Activated CD4-positive, alpha-beta memory T cell treated with anti-CD3 and anti-CD28 coated beads for 36 hours (primary cell): Measurements from ENCODE around the gene FDXACB1. TPM values are rescaled to one million over a fixed set of nuclear protein-coding genes. Genes with fewer than 3 reads are reported as not detected.

Experiments used
- CTCF ChIA-PET: fragments of 350-600 bp; sonication (Branson Sonifier 250); formaldehyde crosslinking; loops from one replicate; lab custom pipeline; 2021; ENCODE audit warnings: antibody characterized with exemption, inconsistent platforms; lab: Charles Lee
- POLR2A ChIA-PET: fragments of 350-600 bp; sonication (Branson Sonifier 250); formaldehyde crosslinking; loops from one replicate; lab custom pipeline; 2021; ENCODE audit warnings: antibody characterized with exemption; lab: Charles Lee
- DNase-seq: peaks from one replicate; pipeline ENCODE4 v3.0.0-alpha.2; 2020
- H3K27ac Mint-ChIP-seq: one replicate; pipeline ENCODE4 v1.8.0; 2021; ENCODE audit warnings: mixed read lengths
- H3K27me3 Mint-ChIP-seq: one replicate; pipeline ENCODE4 v1.8.0; 2021; ENCODE audit warnings: mixed read lengths
- H3K36me3 Mint-ChIP-seq: one replicate; pipeline ENCODE4 v1.8.0; 2021; ENCODE audit warnings: mixed read lengths
- H3K4me1 Mint-ChIP-seq: one replicate; pipeline ENCODE4 v1.8.0; 2021; ENCODE audit warnings: low read depth, mixed read lengths
- H3K4me3 Mint-ChIP-seq: one replicate; pipeline ENCODE4 v1.8.0; 2021; ENCODE audit warnings: mild to moderate bottlenecking, mixed read lengths
- H3K9me3 Mint-ChIP-seq: one replicate; pipeline ENCODE4 v1.8.0; 2021; ENCODE audit warnings: mixed read lengths
- intact Hi-C: fragments of 100-400 bp; cut with micrococcal nuclease; formaldehyde crosslinking; loops from one replicate; pipeline ENCODE4 v1.15.1; 2023
- total RNA-seq, 2 experiments: library from RNA; stranded (reverse); gene quantifications; one replicate each; pipeline ENCODE4 v1.2.3, GENCODE V29; 2021

FDXACB1 gene
- total RNA-seq, 2 experiments from 2014 or later, result 5.2 to 5.6 TPM

- H3K4me3 Mint-ChIP-seq, result no peak overlapping the region
- H3K4me1 Mint-ChIP-seq, result peaks cover 11% of the 10 kb centered on the region
- no peaks in the 10 kb centered on the region for H3K27me3 Mint-ChIP-seq
- no peaks in the 10 kb centered on the region for H3K9me3 Mint-ChIP-seq
- ChIA-PET CTCF (interaction anchor here (0.9 to 5.6 kb wide), 6 partner anchors 64 to 267 kb away, joined by 3 to 35 read pairs (median 6); partner anchors contain the start of gene PPP2R1B), POLR2A (no interaction called here)
- intact Hi-C loops, result loop anchor here (10.0 kb wide), 1 partner anchor 385 kb away; no protein-coding TSS in a partner anchor
- no peak for DNase-seq
- H3K36me3 Mint-ChIP-seq, result peaks cover 18% of the 10 kb centered on the region
- no peak overlapping the region for H3K27ac Mint-ChIP-seq
Observed at GRCh38 chr11:111840143-111840542, 38.8 kb downstream of the FDXACB1 start.

- no peak overlapping the region for H3K27ac Mint-ChIP-seq
- no peaks in the 10 kb centered on the region for H3K9me3 Mint-ChIP-seq
- peaks cover 11% of the 10 kb centered on the region for H3K4me1 Mint-ChIP-seq
- no peak for DNase-seq
- CTCF ChIA-PET, result interaction anchor here (1.6 to 5.6 kb wide), 2 partner anchors 62 to 252 kb away, joined by 4 to 35 read pairs; no protein-coding TSS in a partner anchor
- peaks cover 22% of the 10 kb centered on the region for H3K36me3 Mint-ChIP-seq
- POLR2A ChIA-PET, result no interaction called here
- intact Hi-C loops, result no loop called here
- H3K27me3 Mint-ChIP-seq, result no peaks in the 10 kb centered on the region
- no peak overlapping the region for H3K4me3 Mint-ChIP-seq
Observed at GRCh38 chr11:111838054-111838453, 40.9 kb downstream of the FDXACB1 start.

- no peak for DNase-seq
- intact Hi-C loops, result no loop called here
- POLR2A ChIA-PET, result no interaction called here
- Mint-ChIP-seq H3K27ac (no peak overlapping the region), H3K4me1 (peaks cover 11% of the 10 kb centered on the region), H3K27me3 (no peaks in the 10 kb centered on the region), H3K4me3 (no peak overlapping the region), H3K9me3 (no peaks in the 10 kb centered on the region), H3K36me3 (peaks cover 22% of the 10 kb centered on the region)
- CTCF ChIA-PET, result no interaction called here
Observed at GRCh38 chr11:111837366-111837891, 41.5 kb downstream of the FDXACB1 start.

DNA sequence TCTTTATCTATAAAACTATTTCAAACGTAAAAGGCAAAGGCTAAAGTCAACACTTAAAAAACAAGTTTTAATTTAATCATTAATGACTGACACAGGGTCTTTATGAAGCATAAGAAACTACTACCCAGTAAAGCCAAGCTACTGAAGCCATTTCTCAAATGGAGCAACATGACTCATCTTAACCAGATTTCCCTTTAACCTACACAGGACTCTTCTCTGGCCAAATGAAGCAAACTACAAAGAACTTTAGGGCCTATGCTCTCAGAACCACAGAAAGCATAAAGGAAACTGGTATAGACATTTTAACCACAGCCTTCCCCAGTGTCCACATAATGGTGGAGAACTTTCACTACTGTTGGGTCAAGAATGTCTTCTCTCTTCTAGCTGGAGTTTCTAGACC, 42.2 kb downstream of the FDXACB1 start:
- no peaks in the 10 kb centered on the region for H3K27me3 Mint-ChIP-seq
- no peak overlapping the region for H3K27ac Mint-ChIP-seq
- intact Hi-C loops, result no loop called here
- no peak overlapping the region for H3K4me3 Mint-ChIP-seq
- H3K36me3 Mint-ChIP-seq, result peaks cover 22% of the 10 kb centered on the region
- no peak for DNase-seq
- peaks cover 11% of the 10 kb centered on the region for H3K4me1 Mint-ChIP-seq
- CTCF ChIA-PET, result no interaction called here
- no peaks in the 10 kb centered on the region for H3K9me3 Mint-ChIP-seq
- POLR2A ChIA-PET, result no interaction called here

DNA sequence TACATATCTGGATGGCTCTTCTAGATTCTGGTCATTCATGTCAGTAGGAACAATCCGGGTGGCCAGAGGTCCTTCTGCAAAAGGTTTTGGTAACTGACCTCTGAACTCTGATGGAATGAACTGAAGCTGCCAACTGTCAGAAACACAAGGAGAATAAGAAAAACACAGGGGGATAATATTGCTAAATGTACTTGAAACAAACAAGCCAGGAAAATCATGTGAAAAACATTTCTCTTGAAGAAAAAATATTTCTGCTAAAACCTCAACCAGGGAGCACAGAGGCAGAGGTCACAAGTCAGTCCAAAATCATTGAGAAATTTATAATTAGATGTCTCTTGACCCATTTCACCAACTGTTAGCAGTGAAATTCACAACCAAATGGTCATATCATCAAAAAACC, 42.8 kb downstream of the FDXACB1 start:
- Mint-ChIP-seq H3K9me3 (no peaks in the 10 kb centered on the region), H3K27ac (no peak overlapping the region), H3K36me3 (peaks cover 27% of the 10 kb centered on the region), H3K27me3 (no peaks in the 10 kb centered on the region), H3K4me3 (no peak overlapping the region), H3K4me1 (peaks cover 9% of the 10 kb centered on the region)
- intact Hi-C loops, result no loop called here
- POLR2A ChIA-PET, result no interaction called here
- CTCF ChIA-PET, result interaction anchor here (2.0 kb wide), 1 partner anchor 7 kb away, joined by 7 read pairs; no protein-coding TSS in a partner anchor
- no peak for DNase-seq

DNA sequence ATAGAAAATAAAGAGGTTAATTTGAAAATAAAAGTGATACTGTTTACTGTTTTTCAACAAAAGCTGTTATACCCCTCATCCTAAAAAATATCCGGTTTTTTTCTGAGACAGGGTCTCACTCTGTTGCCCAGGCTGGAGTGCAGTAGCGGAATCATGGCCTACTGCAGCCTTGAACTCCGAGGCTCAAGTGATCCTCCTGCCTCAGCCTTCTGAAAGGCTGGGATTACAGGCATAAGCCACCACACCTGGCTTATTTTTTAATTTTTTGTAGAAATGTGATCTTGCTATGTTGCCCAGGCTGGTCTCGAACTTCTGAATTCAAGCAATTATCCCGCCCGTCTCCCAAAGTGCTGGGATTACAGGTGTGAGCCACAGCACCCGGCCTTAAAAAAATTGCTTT, 43.3 kb downstream of the FDXACB1 start:
- POLR2A ChIA-PET, result no interaction called here
- H3K9me3 Mint-ChIP-seq, result no peaks in the 10 kb centered on the region

DNA sequence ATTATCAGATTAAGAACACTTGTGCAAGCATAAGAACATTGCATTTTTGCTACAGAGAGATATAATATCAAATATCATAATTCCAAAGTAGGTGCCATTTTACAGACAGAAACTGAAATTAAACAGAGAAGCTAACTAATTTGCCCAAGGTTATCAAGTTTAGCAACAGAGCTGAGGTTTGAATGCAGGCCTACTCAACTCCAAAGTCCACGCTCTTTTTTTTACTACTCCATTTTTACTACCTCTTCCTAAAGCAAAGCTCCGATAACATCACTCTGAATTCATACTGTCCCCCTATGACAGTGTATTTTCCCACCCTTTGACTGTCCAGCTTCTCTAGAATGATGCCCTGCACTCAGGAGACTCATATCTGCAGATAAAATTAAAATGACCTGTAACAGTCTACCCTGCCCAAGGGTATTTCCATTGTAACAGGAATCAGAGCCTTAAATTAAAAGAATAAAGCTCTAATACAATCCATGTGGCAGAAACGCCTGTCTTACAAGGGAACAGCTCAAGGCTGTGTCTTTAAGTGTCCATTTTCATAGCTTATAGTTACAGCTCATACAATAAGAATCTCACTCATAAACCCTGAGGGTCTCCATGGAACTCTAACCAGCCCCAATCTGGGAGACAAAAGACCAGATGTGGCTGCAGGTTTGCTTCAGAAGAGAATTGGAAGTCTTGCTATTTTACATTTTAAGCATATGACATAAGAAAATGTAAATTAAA, 44.4 kb downstream of the FDXACB1 start:
- Mint-ChIP-seq H3K4me3 (no peak overlapping the region), H3K4me1 (peaks cover 13% of the 10 kb centered on the region), H3K36me3 (peaks cover 29% of the 10 kb centered on the region), H3K27ac (no peak overlapping the region), H3K27me3 (no peaks in the 10 kb centered on the region), H3K9me3 (no peaks in the 10 kb centered on the region)
- intact Hi-C loops, result no loop called here
- ChIA-PET CTCF (interaction anchor here (0.8 to 2.0 kb wide), 4 partner anchors 9 to 248 kb away, joined by 3 to 7 read pairs (median 4); no protein-coding TSS in a partner anchor), POLR2A (interaction anchor here (1.3 kb wide), 1 partner anchor 8 kb away, joined by 3 read pairs; no protein-coding TSS in a partner anchor)
- no peak for DNase-seq

More for the DNA sequence above, 43.3 kb downstream of the FDXACB1 start:
- CTCF ChIA-PET, result interaction anchor here (1.0 to 2.0 kb wide), 3 partner anchors 8 to 58 kb away, joined by 3 to 7 read pairs (median 4); no protein-coding TSS in a partner anchor
- no peak for DNase-seq
- Mint-ChIP-seq H3K4me1 (peaks cover 7% of the 10 kb centered on the region), H3K36me3 (peaks cover 27% of the 10 kb centered on the region), H3K27me3 (no peaks in the 10 kb centered on the region), H3K4me3 (no peak overlapping the region), H3K27ac (no peak overlapping the region)
- intact Hi-C loops, result no loop called here

- ChIA-PET CTCF (interaction anchor here (1.0 to 2.7 kb wide), 3 partner anchors 8 to 247 kb away, joined by 3 to 11 read pairs (median 4); no protein-coding TSS in a partner anchor), POLR2A (no interaction called here)
- intact Hi-C loops, result no loop called here
- Mint-ChIP-seq H3K27me3 (no peaks in the 10 kb centered on the region), H3K27ac (no peak overlapping the region), H3K4me3 (no peak overlapping the region), H3K36me3 (peaks cover 29% of the 10 kb centered on the region), H3K4me1 (peaks cover 24% of the 10 kb centered on the region), H3K9me3 (no peaks in the 10 kb centered on the region)
- DNase-seq, result no peak
Observed at GRCh38 chr11:111833524-111833923, 45.4 kb downstream of the FDXACB1 start.

DNA sequence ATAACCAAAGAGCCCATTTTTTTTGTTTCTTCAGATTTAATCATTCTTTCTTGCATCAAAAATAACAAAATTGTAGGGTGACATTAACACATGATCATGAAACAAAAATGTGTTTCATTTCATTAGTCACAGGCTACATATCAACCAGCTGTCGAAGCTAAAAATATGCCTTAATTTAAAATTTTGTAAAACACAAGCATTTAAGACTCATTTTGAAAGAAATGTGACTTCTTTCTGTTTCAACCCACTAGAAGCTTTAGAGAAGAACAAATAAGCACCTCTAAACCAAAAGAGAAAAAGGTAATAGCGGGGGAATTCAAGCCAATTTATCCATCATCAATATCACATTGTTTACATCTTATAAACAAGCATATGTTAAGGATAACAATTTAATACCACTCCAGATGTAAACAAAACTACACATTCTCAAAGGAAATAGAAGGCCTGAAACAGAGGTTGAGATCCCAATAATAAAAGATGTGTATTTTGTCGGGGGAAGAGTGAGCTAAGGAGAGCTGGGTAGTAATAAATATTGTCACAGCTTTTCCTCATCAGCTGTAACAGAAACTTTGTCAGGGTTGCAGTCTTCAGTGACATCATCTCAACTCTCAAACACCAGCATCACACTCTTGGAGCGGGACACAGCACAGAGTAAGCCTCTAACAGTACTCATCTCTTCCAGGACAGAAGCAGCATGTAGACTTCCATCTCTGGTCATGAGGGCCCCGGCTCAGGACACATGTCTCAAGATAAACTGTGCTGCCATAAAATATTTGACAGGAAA, 49.6 kb downstream of the FDXACB1 start:
- H3K4me3 Mint-ChIP-seq, result no peak overlapping the region
- no peak overlapping the region for H3K27ac Mint-ChIP-seq
- peak; percentile 10 for DNase-seq
- peaks cover 16% of the 10 kb centered on the region for H3K36me3 Mint-ChIP-seq
- no peaks in the 10 kb centered on the region for H3K27me3 Mint-ChIP-seq
- intact Hi-C loops, result loop anchor here (1.0 to 5.0 kb wide), 2 partner anchors 130 to 227 kb away; partner anchors contain the start of gene SIK2
- POLR2A ChIA-PET, result interaction anchor here (0.6 kb wide), 1 partner anchor 12 kb away, joined by 3 read pairs; no protein-coding TSS in a partner anchor
- H3K4me1 Mint-ChIP-seq, result peaks cover 18% of the 10 kb centered on the region
- CTCF ChIA-PET, result interaction anchor here (1.3 kb wide), 1 partner anchor 12 kb away, joined by 7 read pairs; no protein-coding TSS in a partner anchor
- no peaks in the 10 kb centered on the region for H3K9me3 Mint-ChIP-seq

DNA sequence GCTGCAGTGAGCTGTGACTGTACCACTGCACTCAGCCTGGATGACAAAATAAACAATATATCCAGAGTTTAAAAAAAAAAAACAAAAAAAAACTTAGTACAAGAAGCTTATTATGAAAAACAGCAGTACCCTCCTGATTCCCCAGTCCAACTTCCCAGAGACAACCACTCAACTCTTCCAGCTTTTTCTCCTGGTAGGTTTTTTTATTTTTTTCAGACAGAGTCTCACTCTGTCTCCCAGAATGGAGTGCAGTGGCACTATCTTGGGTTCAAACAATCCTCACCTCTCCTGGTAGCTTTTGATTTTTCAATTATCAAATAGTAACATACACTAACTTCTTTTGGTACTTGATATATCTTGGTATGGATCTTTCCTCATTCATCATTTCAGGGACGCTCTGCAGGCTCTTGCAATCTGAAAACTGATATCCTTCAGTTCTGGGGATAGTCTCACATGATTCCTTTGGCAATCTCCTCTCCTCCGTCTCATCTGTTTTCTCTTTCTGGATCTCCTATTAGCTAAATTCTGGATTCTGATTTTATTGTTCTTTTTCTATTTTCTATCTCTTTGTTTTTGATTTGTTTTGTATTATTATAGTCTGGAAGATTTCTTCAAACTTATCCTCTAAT, 52.5 kb downstream of the FDXACB1 start:
- Mint-ChIP-seq H3K36me3 (peaks cover 18% of the 10 kb centered on the region), H3K27ac (no peak overlapping the region), H3K4me3 (no peak overlapping the region), H3K9me3 (no peaks in the 10 kb centered on the region), H3K4me1 (peaks cover 18% of the 10 kb centered on the region), H3K27me3 (no peaks in the 10 kb centered on the region)
- intact Hi-C loops, result loop anchor here (5.0 kb wide), 1 partner anchor 224 kb away; the partner anchor contains the start of gene SIK2
- DNase-seq, result no peak
- POLR2A ChIA-PET, result interaction anchor here (1.1 kb wide), 1 partner anchor 8 kb away, joined by 3 read pairs; no protein-coding TSS in a partner anchor
- CTCF ChIA-PET, result interaction anchor here (0.6 kb wide), 1 partner anchor 211 kb away, joined by 4 read pairs; no protein-coding TSS in a partner anchor
